Osteocyte (in vitro differentiated cells): ENCODE measurements around the gene CCDC85B. TPM values are rescaled to one million over a fixed set of nuclear protein-coding genes. Genes with fewer than 3 reads are reported as not detected.
"Not testable (repeated sequence)": the region's sequence is repeated elsewhere in the genome, so short reads cannot be mapped to it uniquely, and the experiment has no call there.

Source experiments
- DNase-seq: peaks from one replicate; pipeline ENCODE4 v3.0.0; 2021; ENCODE audit warnings: mixed read lengths; ENCODE audit not compliant: unreplicated experiment; ENCODE audit errors: extremely low spot score
- H3K27ac Mint-ChIP-seq: one replicate; pipeline ENCODE4 v1.8.0; 2021; ENCODE audit warnings: mild to moderate bottlenecking, mixed read lengths; ENCODE audit not compliant: unreplicated experiment
- H3K27me3 Mint-ChIP-seq: one replicate; pipeline ENCODE4 v1.8.0; 2021; ENCODE audit warnings: mixed read lengths; ENCODE audit not compliant: unreplicated experiment
- H3K36me3 Mint-ChIP-seq: one replicate; pipeline ENCODE4 v1.8.0; 2021; ENCODE audit warnings: mixed read lengths; ENCODE audit not compliant: unreplicated experiment
- H3K4me1 Mint-ChIP-seq: one replicate; pipeline ENCODE4 v1.8.0; 2021; ENCODE audit warnings: mixed read lengths; ENCODE audit not compliant: unreplicated experiment
- H3K4me3 Mint-ChIP-seq: one replicate; pipeline ENCODE4 v1.8.0; 2021; ENCODE audit warnings: mild to moderate bottlenecking, moderate library complexity, mixed read lengths; ENCODE audit not compliant: unreplicated experiment
- H3K9me3 Mint-ChIP-seq: one replicate; pipeline ENCODE4 v1.8.0; 2021; ENCODE audit warnings: mixed read lengths; ENCODE audit not compliant: unreplicated experiment
- CTCF ChIP-seq: fragments of 200-600 bp; sonication (generic); IDR thresholded peaks from 2 replicates; pipeline ENCODE4 v1.5.0; 2021; ENCODE audit warnings: antibody characterized with exemption, mild to moderate bottlenecking, moderate library complexity
- total RNA-seq: library from RNA; stranded (reverse); gene quantifications from 2 replicates; pipeline ENCODE4 v1.2.1, GENCODE V29; 2021

The CCDC85B gene
- total RNA-seq, 1 donor from 2014 or later = 39.0 TPM

DNA sequence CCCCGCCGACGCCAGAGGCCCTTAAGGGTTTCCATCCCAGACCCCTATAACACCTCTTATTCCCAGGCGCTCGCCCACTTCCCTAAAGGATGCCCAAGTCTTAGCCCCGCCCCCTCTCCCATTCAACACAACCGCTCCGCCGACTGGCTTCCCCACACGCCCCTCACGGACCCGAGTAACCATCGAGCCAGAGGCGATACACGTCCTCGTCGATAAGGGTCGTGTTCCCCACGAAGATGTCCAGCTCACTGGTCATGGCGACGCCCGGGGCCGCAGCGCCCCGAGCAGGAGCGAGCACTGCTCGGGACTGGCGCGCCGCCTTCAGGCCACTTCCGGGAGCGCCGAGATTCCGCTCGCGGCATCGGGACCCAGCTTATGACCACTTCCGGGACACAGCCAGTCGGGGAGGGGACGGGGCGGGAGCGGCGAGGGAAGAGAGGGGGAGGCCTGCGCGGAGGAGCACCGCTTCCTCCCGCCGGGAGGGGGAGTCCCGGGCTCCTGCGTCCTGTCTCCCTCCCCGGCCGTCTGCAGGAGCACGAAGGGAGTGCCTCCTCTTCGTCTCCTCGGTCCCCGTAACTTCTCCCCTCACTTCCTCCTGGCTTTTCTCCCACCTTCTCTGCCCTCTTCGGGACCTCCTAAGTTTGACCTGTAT lies 2.2 kb upstream of the CCDC85B start, which contains the start of gene FIBP:
TSS of gene FIBP (minus strand) at position 309 of the 652 bp plus-strand sequence. CDS start at position 256, 53 bp downstream.
- Mint-ChIP-seq H3K4me1 (peaks cover 58% of the 10 kb centered on the region), H3K9me3 (no peaks in the 10 kb centered on the region), H3K4me3 (peak within 1 kb of the TSS; percentile 98), H3K36me3 (peaks cover 24% of the 10 kb centered on the region), H3K27ac (peak within 1 kb of the TSS; percentile 99), H3K27me3 (no peaks in the 10 kb centered on the region)
- peak; percentile 78 for TF ChIP-seq CTCF
- DNase-seq = peak; percentile 99

GRCh38 chr11:65891219-65892136 lies 1.0 kb downstream of the CCDC85B start:
- Mint-ChIP-seq H3K27me3 (no peaks in the 10 kb centered on the region), H3K4me1 (peaks cover 71% of the 10 kb centered on the region), H3K4me3 (peak overlapping the region; percentile 73), H3K27ac (peak overlapping the region; percentile 80), H3K36me3 (peaks cover 12% of the 10 kb centered on the region), H3K9me3 (no peaks in the 10 kb centered on the region)
- peak; percentile 87 for DNase-seq
- peak; percentile 35 for TF ChIP-seq CTCF

GRCh38 chr11:65892137-65892540 lies 1.7 kb downstream of the CCDC85B start:
- not testable (repeated sequence) for H3K27me3 Mint-ChIP-seq, H3K36me3 Mint-ChIP-seq, DNase-seq, H3K9me3 Mint-ChIP-seq
- Mint-ChIP-seq H3K4me1 (peaks cover 67% of the 10 kb centered on the region), H3K4me3 (peak overlapping the region; percentile 73), H3K27ac (peak overlapping the region; percentile 80)

GRCh38 chr11:65892661-65893317 lies 2.3 kb downstream of the CCDC85B start:
- no peaks in the 10 kb centered on the region for H3K27me3 Mint-ChIP-seq
- no peaks in the 10 kb centered on the region for H3K9me3 Mint-ChIP-seq
- peak overlapping the region; percentile 80 for H3K27ac Mint-ChIP-seq
- no peak for TF ChIP-seq CTCF
- peak overlapping the region; percentile 73 for H3K4me3 Mint-ChIP-seq
- H3K4me1 Mint-ChIP-seq = peaks cover 66% of the 10 kb centered on the region
- H3K36me3 Mint-ChIP-seq = peaks cover 8% of the 10 kb centered on the region
- DNase-seq = no peak

- Mint-ChIP-seq H3K27me3 (no peaks in the 10 kb centered on the region), H3K4me3 (no peak overlapping the region), H3K4me1 (peaks cover 64% of the 10 kb centered on the region), H3K36me3 (peaks cover 8% of the 10 kb centered on the region), H3K9me3 (no peaks in the 10 kb centered on the region), H3K27ac (peak overlapping the region; percentile 80)
- no peak for TF ChIP-seq CTCF
- no peak for DNase-seq
These were observed 3.6 kb downstream of the CCDC85B start for GRCh38 chr11:65894034-65894591.
